Retina (tissue), 1 donor: ENCODE measurements around the gene AGTPBP1.
"Not testable (repeated sequence)": the region's sequence is repeated elsewhere in the genome, so short reads cannot be mapped to it uniquely, and the experiment has no call there.

Experiments used
- DNase-seq: peaks from one replicate; pipeline ENCODE4 v3.0.0-alpha.2; 2016

Gene AGTPBP1

GRCh38 chr9:85610074-85610860, 131.5 kb downstream of the AGTPBP1 start:
- DNase-seq: peak; percentile 66

- no peak for DNase-seq
Measured at GRCh38 chr9:85605905-85606304, 135.8 kb downstream of the AGTPBP1 start.

GRCh38 chr9:85603936-85604335, 137.8 kb downstream of the AGTPBP1 start:
- DNase-seq: no peak

- no peak for DNase-seq
Measured at GRCh38 chr9:85602742-85603141, 139.0 kb downstream of the AGTPBP1 start.

GRCh38 chr9:85600675-85601263, 141.0 kb downstream of the AGTPBP1 start:
- peak; percentile 10 for DNase-seq

- no peak for DNase-seq
Measured at GRCh38 chr9:85599540-85600105, 142.1 kb downstream of the AGTPBP1 start.

- DNase-seq: no peak
Measured at GRCh38 chr9:85594316-85594715, 147.4 kb downstream of the AGTPBP1 start.

- no peak for DNase-seq
Measured at GRCh38 chr9:85586684-85587083, 155.1 kb downstream of the AGTPBP1 start.

GRCh38 chr9:85577353-85577952, 164.3 kb downstream of the AGTPBP1 start:
- DNase-seq: no peak

- no peak for DNase-seq
Measured at GRCh38 chr9:85575868-85576267, 165.9 kb downstream of the AGTPBP1 start.

- not testable (repeated sequence) for DNase-seq
Measured at GRCh38 chr9:85573546-85573945, 168.2 kb downstream of the AGTPBP1 start.

- not testable (repeated sequence) for DNase-seq
Measured at GRCh38 chr9:85572917-85573316, 168.8 kb downstream of the AGTPBP1 start.

GRCh38 chr9:85569988-85570387, 171.8 kb downstream of the AGTPBP1 start:
- DNase-seq: no peak

- no peak for DNase-seq
Measured at GRCh38 chr9:85559526-85559925, 182.2 kb downstream of the AGTPBP1 start.

GRCh38 chr9:85554349-85554748, 187.4 kb downstream of the AGTPBP1 start:
- DNase-seq: no peak

- no peak for DNase-seq
Measured at GRCh38 chr9:85553475-85553874, 188.3 kb downstream of the AGTPBP1 start.

GRCh38 chr9:85547599-85547998, 194.2 kb downstream of the AGTPBP1 start:
- no peak for DNase-seq

- no peak for DNase-seq
Measured at GRCh38 chr9:85543196-85543595, 198.6 kb downstream of the AGTPBP1 start.

GRCh38 chr9:85541876-85542275, 199.9 kb downstream of the AGTPBP1 start:
- no peak for DNase-seq

GRCh38 chr9:85536514-85536913, 205.2 kb downstream of the AGTPBP1 start:
- DNase-seq: no peak

GRCh38 chr9:85536076-85536475, 205.7 kb downstream of the AGTPBP1 start:
- DNase-seq: no peak

GRCh38 chr9:85534340-85534739, 207.4 kb downstream of the AGTPBP1 start:
- no peak for DNase-seq

- no peak for DNase-seq
Measured at GRCh38 chr9:85533538-85533937, 208.2 kb downstream of the AGTPBP1 start.

GRCh38 chr9:85530721-85531120, 211.0 kb downstream of the AGTPBP1 start:
- no peak for DNase-seq
